ENCODE data around the gene RRP1B.

The RRP1B gene

GRCh38 chr21:43726686-43727518 lies 67.5 kb downstream of the RRP1B start:
- H3K36me3 ChIP-seq = peaks cover 0 to 11% (median 8%) of the 10 kb centered on the region in 3 donors
- H3K27me3 ChIP-seq = no peaks in the 10 kb centered on the region
- intact Hi-C loops (cut with DNase I; ENCODE audit: low total_unique reads) = no loop called here
- TF ChIP-seq CTCF (IDR thresholded peaks at IDR 0.05) = no peak
- H3K9me3 ChIP-seq = no peaks in the 10 kb centered on the region
- H3K4me3 ChIP-seq = no peak overlapping the region
- DNase-seq = peak in 1 of 2 donors; percentile 80
- peak overlapping the region; percentile 91 to 92 for H3K27ac ChIP-seq
- peaks cover 4 to 70% (median 51%) of the 10 kb centered on the region in 4 donors for H3K4me1 ChIP-seq

DNA sequence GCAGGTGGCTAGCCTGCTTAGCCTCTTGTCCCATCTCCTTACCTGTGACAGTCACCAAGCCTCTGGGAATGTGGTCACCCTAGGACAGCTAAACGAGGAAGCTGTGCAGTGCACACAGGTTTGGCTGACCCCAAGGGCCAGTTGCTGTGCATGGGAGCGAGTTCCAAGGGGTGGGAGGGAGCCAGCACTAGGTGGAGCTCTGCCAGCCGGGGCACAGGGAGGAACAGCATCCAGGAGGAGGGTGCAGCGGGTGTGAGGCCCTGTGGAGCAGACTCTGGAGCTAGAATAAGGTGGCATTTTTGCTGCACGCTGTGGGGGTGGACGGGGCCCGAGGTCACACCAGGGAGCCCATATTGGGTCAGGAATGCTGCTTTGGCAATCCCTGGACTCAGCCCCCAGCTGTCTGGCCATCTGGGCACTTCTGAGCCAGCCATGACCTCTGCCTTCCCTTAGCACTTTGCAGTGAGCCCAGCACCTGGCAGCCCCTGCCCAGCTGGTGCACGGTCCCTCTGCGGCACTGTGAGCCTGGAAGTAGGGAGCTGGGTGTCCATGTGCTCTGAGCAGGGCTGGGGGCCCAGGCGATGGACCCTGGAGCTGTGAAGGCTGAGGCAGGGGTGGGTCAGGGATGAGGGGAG lies 68.3 kb downstream of the RRP1B start:
- Histone ChIP-seq H3K36me3 (peaks cover 0 to 11% (median 8%) of the 10 kb centered on the region in 3 donors), H3K9me3 (no peaks in the 10 kb centered on the region), H3K4me3 (peak overlapping the region; percentile 55 to 72), H3K27ac (peak overlapping the region; percentile 91 to 92), H3K4me1 (peaks cover 4 to 71% (median 49%) of the 10 kb centered on the region in 4 donors), H3K27me3 (no peaks in the 10 kb centered on the region)
- intact Hi-C loops (cut with DNase I; ENCODE audit: low total_unique reads) = loop anchor here (2.0 kb wide), 1 partner anchor 69 kb away; the partner anchor contains the start of genes HSF2BP and RRP1B
- TF ChIP-seq CTCF (IDR thresholded peaks at IDR 0.05) = no peak
- peak in 1 of 2 donors; percentile 88 for DNase-seq

DNA sequence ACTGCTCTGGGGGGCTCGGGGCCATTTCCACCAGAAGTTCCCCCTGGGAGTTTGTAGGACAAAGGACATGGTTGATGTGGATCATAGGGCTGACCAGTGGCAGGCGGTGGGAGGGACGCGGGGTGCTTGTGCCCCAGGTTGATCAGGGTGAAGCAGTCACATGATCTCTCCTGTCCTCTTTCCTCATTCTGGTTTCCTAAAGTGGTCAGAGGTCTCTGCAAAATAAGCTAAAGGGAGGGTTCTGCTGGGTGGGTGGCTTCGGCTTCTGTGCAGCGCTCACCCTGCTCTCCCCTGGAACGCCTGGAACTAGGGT lies 68.8 kb downstream of the RRP1B start:
- peaks cover 0 to 11% (median 8%) of the 10 kb centered on the region in 3 donors for H3K36me3 ChIP-seq
- no peak for DNase-seq
- TF ChIP-seq CTCF (IDR thresholded peaks at IDR 0.05) = no peak
- no peaks in the 10 kb centered on the region for H3K9me3 ChIP-seq
- peaks cover 4 to 75% (median 52%) of the 10 kb centered on the region in 4 donors for H3K4me1 ChIP-seq
- H3K4me3 ChIP-seq = peak overlapping the region; percentile 55 to 72
- no peaks in the 10 kb centered on the region for H3K27me3 ChIP-seq
- H3K27ac ChIP-seq = peak overlapping the region; percentile 91 to 92
- intact Hi-C loops (cut with DNase I; ENCODE audit: low total_unique reads) = loop anchor here (2.0 kb wide), 1 partner anchor 69 kb away; the partner anchor contains the start of genes HSF2BP and RRP1B

- Histone ChIP-seq H3K27me3 (no peaks in the 10 kb centered on the region), H3K9me3 (no peaks in the 10 kb centered on the region), H3K4me3 (peak overlapping the region; percentile 55 to 72), H3K4me1 (peaks cover 4 to 77% (median 55%) of the 10 kb centered on the region in 4 donors), H3K36me3 (peaks cover 0 to 6% (median 6%) of the 10 kb centered on the region in 3 donors), H3K27ac (peak overlapping the region; percentile 91 to 92)
- intact Hi-C loops (cut with DNase I; ENCODE audit: low total_unique reads) = loop anchor here (2.0 kb wide), 1 partner anchor 70 kb away; the partner anchor contains the start of genes HSF2BP and RRP1B
- peak; percentile 97 to 99 for DNase-seq
- TF ChIP-seq CTCF (IDR thresholded peaks at IDR 0.05) = peak; percentile 7 to 40
These were observed 69.4 kb downstream of the RRP1B start for GRCh38 chr21:43728467-43729390.

DNA sequence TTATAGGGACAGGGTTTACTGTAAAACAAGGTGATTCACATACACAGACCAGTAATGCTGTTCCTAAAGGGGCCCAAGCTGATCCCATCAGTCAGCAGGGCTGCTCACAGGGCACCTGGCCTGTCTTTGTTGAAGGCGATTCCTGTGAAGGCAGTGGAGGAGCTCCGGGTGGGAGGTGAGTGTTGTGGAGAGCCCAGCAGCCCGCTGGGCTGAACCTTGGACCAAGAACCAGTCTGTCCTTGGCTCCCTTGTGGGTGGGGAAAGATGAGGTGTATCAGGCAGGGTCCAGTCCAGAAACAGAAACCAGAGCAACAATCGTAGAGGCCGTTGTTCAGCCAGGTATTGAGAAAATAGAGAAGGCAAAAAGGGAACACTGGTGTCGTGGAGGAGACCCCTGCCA lies 72.1 kb downstream of the RRP1B start:
- TF ChIP-seq CTCF (IDR thresholded peaks at IDR 0.05) = no peak
- Histone ChIP-seq H3K4me3 (no peak overlapping the region), H3K9me3 (no peaks in the 10 kb centered on the region), H3K27me3 (no peaks in the 10 kb centered on the region), H3K4me1 (peaks cover 4 to 73% (median 51%) of the 10 kb centered on the region in 4 donors), H3K36me3 (peaks cover 0 to 15% (median 0%) of the 10 kb centered on the region in 3 donors), H3K27ac (no peak overlapping the region)
- DNase-seq = no peak
- intact Hi-C loops (cut with DNase I; ENCODE audit: low total_unique reads) = no loop called here
